Measurements from ENCODE around the gene SOBP.

Gene SOBP

GRCh38 chr6:107682721-107683120, 192.8 kb downstream of the SOBP start:
- DNase-seq (ENCODE audit: low spot score) = no peak
- TF ChIP-seq CTCF (IDR thresholded peaks at IDR 0.05; ENCODE audit: extremely low read depth, missing control alignments) = no peak

GRCh38 chr6:107683183-107683582, 193.3 kb downstream of the SOBP start:
- no peak for DNase-seq (ENCODE audit: low spot score)
- no peak for TF ChIP-seq CTCF (IDR thresholded peaks at IDR 0.05; ENCODE audit: extremely low read depth, missing control alignments)

- no peak for TF ChIP-seq CTCF (IDR thresholded peaks at IDR 0.05; ENCODE audit: extremely low read depth, missing control alignments)
- DNase-seq (ENCODE audit: low spot score) = no peak
Measured at GRCh38 chr6:107684996-107685395, 195.1 kb downstream of the SOBP start.

- DNase-seq (ENCODE audit: low spot score) = no peak
- TF ChIP-seq CTCF (IDR thresholded peaks at IDR 0.05; ENCODE audit: extremely low read depth, missing control alignments) = no peak
Measured at GRCh38 chr6:107689190-107689589, 199.3 kb downstream of the SOBP start.

- no peak for DNase-seq (ENCODE audit: low spot score)
- TF ChIP-seq CTCF (IDR thresholded peaks at IDR 0.05; ENCODE audit: extremely low read depth, missing control alignments) = no peak
Measured at GRCh38 chr6:107689951-107690642, 200.2 kb downstream of the SOBP start.

DNA sequence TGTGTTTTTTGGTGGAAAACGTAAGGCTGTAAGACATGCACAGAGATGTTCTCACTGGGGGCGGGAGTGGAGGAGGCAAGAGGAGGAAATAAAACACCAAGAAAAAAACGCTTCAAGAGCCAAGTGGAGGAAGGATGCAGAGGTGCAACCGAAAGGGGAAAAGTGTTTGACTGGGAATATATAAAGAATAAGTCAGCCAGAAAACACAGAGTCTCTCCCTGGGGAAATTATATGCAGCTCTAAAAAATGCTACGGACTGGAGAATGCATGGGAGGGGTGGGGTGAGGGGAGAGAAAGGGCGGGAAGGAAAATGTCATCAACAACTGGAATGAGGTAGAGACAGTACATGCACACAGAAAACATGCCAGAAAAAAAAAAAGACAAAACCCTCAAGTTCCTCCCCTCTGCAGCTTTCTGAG, 200.7 kb downstream of the SOBP start:
- TF ChIP-seq CTCF (IDR thresholded peaks at IDR 0.05; ENCODE audit: extremely low read depth, missing control alignments) = no peak
- DNase-seq (ENCODE audit: low spot score) = no peak

- TF ChIP-seq CTCF (IDR thresholded peaks at IDR 0.05; ENCODE audit: extremely low read depth, missing control alignments) = no peak
- DNase-seq (ENCODE audit: low spot score) = no peak
Measured at GRCh38 chr6:107691062-107691751, 201.3 kb downstream of the SOBP start.

All from GM20000 (cell line).